ENCODE data around the gene GPBP1L1.

DNA sequence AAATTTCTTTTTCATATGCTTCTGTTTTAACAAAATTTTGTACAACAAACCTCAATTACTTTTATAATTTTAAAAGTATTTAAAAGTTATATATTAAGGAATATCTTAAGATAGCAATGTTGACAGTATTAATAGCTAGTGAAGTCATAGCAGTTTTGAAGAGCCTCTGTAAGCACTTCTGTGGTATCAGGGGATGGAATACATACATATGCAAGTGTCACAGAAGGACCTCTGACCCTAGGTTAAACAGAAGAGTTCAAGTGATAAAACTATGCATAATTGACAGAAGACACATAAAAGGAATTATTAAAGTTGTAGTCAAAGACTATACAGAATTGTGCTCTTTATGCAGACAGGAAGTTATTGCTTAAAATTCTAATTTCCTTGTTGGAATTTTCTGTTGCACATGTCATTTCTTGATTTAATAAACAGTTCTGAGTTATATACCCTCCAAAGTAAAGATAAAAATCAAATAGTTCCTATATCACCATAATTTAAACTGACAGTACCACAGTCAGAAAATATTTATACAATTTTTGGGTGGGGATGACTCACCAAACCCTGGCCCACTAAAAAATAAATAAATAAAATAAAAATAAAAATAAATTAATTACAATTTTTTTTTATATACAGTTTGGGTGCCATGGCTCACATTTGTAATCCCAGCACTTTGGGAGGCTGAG lies 37.1 kb upstream of the GPBP1L1 start:
- TF ChIP-seq POLR2A (IDR thresholded peaks at IDR 0.05): no peak
- TF ChIP-seq, protein P1, sequence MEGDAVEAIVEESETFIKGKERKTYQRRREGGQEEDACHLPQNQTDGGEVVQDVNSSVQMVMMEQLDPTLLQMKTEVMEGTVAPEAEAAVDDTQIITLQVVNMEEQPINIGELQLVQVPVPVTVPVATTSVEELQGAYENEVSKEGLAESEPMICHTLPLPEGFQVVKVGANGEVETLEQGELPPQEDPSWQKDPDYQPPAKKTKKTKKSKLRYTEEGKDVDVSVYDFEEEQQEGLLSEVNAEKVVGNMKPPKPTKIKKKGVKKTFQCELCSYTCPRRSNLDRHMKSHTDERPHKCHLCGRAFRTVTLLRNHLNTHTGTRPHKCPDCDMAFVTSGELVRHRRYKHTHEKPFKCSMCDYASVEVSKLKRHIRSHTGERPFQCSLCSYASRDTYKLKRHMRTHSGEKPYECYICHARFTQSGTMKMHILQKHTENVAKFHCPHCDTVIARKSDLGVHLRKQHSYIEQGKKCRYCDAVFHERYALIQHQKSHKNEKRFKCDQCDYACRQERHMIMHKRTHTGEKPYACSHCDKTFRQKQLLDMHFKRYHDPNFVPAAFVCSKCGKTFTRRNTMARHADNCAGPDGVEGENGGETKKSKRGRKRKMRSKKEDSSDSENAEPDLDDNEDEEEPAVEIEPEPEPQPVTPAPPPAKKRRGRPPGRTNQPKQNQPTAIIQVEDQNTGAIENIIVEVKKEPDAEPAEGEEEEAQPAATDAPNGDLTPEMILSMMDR (IDR thresholded peaks at IDR 0.05): no peak

Data from tibial nerve (tissue), 3 donors.